Kidney epithelial cell (primary cell): ENCODE data around the gene CEP112. TPM values are rescaled to one million over a fixed set of nuclear protein-coding genes. Genes with fewer than 3 reads are reported as not detected.

Experiments used
- DNase-seq: peaks from one replicate; pipeline ENCODE4 v3.0.0-alpha.2; 2010; ENCODE audit warnings: low read depth
- H3K27me3 ChIP-seq: 2 replicates; pipeline ENCODE4 v1.6.0; 2011; ENCODE audit warnings: low read length; ENCODE audit not compliant: control insufficient read depth, insufficient read depth
- H3K36me3 ChIP-seq: 2 replicates; pipeline ENCODE4 v1.5.1; 2011; ENCODE audit warnings: low read length; ENCODE audit not compliant: control insufficient read depth, insufficient read depth
- H3K4me3 ChIP-seq: 2 replicates; pipeline ENCODE4 v1.5.1; 2011; ENCODE audit warnings: low read depth, mild to moderate bottlenecking, control low read depth, low read length
- total RNA-seq: library from RNA; depleted of rRNA; stranded (reverse); fragments of >200 nt; gene quantifications from 2 replicates; pipeline ENCODE4 v1.2.3, GENCODE V29; 2015
- TF ChIP-seq, protein P1 (sequence below): IDR thresholded peaks from 2 replicates; pipeline ENCODE4 v1.5.1; 2011; ENCODE audit warnings: mild to moderate bottlenecking, moderate library complexity, low read length, control low read depth, inconsistent platforms; ENCODE audit not compliant: insufficient read depth, poor library complexity, severe bottlenecking

Gene CEP112
- total RNA-seq, 1 donor from 2014 or later: 6.5 TPM

DNA sequence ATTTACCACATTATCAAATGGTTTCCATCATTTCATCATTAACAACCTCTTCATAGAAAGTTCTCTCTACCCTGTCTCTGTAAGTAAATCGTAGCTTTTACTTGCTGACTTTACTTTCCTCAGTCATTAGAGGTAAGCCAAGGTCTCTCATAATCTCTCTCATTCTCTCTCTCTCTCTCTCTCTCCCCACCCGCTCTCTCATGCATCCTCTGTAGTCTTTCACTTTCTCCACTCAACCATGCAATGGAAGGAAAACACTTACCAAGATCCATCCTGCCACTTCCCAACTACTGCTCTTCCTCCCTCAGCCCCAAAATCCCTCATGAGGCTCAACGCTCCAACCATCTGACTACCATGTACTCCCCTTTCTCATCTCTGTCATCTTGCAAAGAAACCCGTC is 6.1 kb downstream of the CEP112 start:
- TF ChIP-seq, protein P1, sequence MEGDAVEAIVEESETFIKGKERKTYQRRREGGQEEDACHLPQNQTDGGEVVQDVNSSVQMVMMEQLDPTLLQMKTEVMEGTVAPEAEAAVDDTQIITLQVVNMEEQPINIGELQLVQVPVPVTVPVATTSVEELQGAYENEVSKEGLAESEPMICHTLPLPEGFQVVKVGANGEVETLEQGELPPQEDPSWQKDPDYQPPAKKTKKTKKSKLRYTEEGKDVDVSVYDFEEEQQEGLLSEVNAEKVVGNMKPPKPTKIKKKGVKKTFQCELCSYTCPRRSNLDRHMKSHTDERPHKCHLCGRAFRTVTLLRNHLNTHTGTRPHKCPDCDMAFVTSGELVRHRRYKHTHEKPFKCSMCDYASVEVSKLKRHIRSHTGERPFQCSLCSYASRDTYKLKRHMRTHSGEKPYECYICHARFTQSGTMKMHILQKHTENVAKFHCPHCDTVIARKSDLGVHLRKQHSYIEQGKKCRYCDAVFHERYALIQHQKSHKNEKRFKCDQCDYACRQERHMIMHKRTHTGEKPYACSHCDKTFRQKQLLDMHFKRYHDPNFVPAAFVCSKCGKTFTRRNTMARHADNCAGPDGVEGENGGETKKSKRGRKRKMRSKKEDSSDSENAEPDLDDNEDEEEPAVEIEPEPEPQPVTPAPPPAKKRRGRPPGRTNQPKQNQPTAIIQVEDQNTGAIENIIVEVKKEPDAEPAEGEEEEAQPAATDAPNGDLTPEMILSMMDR: no peak
- H3K4me3 ChIP-seq: no peak overlapping the region
- no peak for DNase-seq

DNA sequence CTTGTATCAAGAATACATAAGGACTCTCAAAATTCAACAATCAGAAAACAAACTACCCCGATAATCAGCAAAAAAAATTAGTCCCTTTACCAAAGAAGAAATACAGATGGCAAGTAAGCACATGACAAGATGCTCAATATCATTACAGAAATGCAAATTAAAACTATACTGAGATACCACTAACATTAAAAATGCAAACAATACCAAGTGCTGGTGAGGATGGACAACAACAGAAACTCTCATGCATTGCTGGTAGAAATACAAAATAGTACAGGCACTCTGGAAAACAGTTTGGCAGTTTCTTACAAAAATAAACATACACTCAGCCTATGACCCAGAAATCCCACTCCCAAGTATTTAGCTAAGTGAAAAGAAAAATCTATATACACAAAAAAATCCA is 7.5 kb downstream of the CEP112 start:
- no peak for DNase-seq
- TF ChIP-seq, protein P1: no peak

More for the DNA sequence above, 6.1 kb downstream of the CEP112 start:
- Histone ChIP-seq H3K36me3 (peaks cover 1% of the 10 kb centered on the region), H3K27me3 (no peaks in the 10 kb centered on the region)

DNA sequence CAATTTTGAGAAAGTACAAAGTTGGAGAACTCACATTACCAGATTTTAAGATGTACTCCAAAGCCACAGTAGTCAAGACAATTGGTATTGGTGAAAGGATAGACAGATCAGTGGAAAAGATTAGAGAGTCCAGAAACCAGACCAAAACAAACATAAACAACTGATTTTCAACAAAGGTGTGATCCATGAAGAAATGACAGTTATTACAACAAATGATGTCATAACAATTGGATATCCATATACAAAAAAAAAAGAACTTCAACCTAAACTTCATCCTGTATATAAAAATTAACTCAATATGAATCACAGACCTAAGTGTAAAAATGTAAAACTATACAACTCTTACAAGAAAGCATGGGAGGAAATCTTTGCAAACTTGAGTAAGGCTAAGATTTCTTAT is 8.4 kb downstream of the CEP112 start:
- DNase-seq: no peak
- H3K4me3 ChIP-seq: no peak overlapping the region
- H3K27me3 ChIP-seq: no peaks in the 10 kb centered on the region
- H3K36me3 ChIP-seq: peaks cover 1% of the 10 kb centered on the region
- TF ChIP-seq, protein P1: no peak

More for the DNA sequence above, 7.5 kb downstream of the CEP112 start:
- no peaks in the 10 kb centered on the region for H3K27me3 ChIP-seq
- H3K4me3 ChIP-seq: no peak overlapping the region
- H3K36me3 ChIP-seq: peaks cover 1% of the 10 kb centered on the region

DNA sequence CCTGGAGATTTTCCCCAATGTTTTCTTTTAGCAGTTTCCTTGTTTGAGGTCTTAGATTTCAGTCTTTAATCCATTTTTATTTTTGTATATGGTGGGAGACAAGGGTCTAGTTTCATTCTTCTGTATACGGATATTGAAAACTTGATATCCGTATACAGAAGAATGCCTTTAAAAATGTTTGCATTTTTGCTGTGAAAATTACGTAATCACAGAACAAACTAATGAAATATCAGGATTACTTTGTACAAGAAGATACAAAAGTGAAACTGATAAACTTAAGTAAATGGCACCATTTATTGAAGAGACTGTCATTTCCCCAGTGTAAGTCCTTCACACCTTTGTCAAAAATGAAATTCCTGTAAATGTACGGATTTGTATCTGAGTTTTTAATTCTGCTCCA is 13.3 kb downstream of the CEP112 start:
- no peak for DNase-seq
- no peak overlapping the region for H3K4me3 ChIP-seq
- TF ChIP-seq, protein P1: no peak
- no peaks in the 10 kb centered on the region for H3K27me3 ChIP-seq
- H3K36me3 ChIP-seq: peaks cover 1% of the 10 kb centered on the region

DNA sequence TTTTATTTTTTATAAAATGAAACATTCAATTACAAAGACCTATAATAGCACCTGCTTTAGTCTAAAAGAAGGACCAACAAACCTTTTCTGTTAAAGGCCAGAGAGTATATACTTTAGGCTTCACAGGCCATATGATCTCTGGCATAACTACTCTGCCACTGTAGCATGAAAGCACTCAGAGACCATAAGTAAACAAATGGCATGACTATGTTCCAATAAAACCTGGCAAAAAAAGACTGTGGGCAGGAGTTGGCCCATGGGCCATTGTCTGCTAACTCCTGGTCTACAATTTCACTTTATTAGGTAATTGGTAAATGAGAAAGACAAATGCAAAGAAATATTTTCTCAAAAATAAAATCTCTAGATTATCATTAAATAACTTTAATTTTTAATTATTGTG is 14.9 kb downstream of the CEP112 start:
- Histone ChIP-seq H3K27me3 (no peaks in the 10 kb centered on the region), H3K4me3 (no peak overlapping the region), H3K36me3 (peaks cover 1% of the 10 kb centered on the region)
- TF ChIP-seq, protein P1: no peak
- no peak for DNase-seq

DNA sequence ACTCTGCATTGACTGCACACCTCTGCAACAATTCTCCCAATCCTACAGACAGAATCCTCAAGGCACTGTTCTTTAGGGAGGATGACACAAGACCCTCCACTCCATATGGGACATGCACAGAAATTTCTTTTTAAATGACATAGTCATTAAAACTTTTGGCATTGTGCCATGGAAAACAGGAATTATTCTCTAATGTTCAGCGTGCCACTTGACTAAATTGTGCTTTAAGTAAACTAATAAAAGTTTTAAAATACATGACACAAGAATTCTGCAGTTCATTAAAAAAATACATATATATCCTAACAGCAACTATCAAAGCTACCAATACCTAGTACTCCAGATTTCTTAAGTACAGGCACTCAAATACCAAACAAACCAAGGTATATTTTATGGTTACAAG is 16.0 kb downstream of the CEP112 start:
- no peak for DNase-seq
- Histone ChIP-seq H3K27me3 (no peaks in the 10 kb centered on the region), H3K4me3 (no peak overlapping the region), H3K36me3 (no peaks in the 10 kb centered on the region)
- TF ChIP-seq, protein P1: no peak
